ENCODE results near the gene TARS1. TPM values are rescaled to one million over a fixed set of nuclear protein-coding genes. Genes with fewer than 3 reads are reported as not detected.
"Not testable (repeated sequence)": the region's sequence is repeated elsewhere in the genome, so short reads cannot be mapped to it uniquely, and the experiment has no call there.

Gene TARS1
- polyA plus RNA-seq, 1 experiment = 229 TPM

DNA sequence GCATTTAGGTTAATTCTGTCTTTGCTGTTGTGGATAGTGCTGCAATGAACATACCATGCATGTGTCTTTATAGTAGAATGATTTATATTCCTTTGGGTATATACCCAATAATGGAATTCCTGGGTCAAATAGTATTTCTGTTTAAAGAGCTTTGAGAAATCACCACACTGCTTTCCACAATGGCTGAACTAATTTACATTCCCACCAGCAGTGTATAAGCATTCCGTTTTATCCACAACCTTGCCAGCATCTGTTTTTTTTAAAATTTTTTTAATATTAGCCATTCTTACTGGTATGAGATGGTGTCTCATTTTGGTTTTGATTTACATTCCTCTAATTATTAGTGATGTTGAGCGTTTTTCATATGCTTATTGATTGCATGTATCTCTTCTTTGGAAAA, 15.5 kb upstream of the TARS1 start:
- POLR2A ChIA-PET = no interaction called here
- Histone ChIP-seq H3K27me3 (ENCODE audit: control insufficient read depth, insufficient read depth, low read length) (no peaks in the 10 kb centered on the region), H3K9me3 (ENCODE audit: control insufficient read depth, insufficient read depth, low read length) (no peaks in the 10 kb centered on the region), H3K27ac (ENCODE audit: low read depth, low read length) (no peak overlapping the region), H3K4me3 (ENCODE audit: low read depth, low read length) (no peak overlapping the region)
- DNase-seq (ENCODE audit: low read depth, low spot score) = no peak
- TF ChIP-seq, protein P1, sequence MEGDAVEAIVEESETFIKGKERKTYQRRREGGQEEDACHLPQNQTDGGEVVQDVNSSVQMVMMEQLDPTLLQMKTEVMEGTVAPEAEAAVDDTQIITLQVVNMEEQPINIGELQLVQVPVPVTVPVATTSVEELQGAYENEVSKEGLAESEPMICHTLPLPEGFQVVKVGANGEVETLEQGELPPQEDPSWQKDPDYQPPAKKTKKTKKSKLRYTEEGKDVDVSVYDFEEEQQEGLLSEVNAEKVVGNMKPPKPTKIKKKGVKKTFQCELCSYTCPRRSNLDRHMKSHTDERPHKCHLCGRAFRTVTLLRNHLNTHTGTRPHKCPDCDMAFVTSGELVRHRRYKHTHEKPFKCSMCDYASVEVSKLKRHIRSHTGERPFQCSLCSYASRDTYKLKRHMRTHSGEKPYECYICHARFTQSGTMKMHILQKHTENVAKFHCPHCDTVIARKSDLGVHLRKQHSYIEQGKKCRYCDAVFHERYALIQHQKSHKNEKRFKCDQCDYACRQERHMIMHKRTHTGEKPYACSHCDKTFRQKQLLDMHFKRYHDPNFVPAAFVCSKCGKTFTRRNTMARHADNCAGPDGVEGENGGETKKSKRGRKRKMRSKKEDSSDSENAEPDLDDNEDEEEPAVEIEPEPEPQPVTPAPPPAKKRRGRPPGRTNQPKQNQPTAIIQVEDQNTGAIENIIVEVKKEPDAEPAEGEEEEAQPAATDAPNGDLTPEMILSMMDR (IDR thresholded peaks at IDR 0.05; ENCODE audit: low read depth, low read length) = no peak
- CTCF ChIA-PET = no interaction called here

DNA sequence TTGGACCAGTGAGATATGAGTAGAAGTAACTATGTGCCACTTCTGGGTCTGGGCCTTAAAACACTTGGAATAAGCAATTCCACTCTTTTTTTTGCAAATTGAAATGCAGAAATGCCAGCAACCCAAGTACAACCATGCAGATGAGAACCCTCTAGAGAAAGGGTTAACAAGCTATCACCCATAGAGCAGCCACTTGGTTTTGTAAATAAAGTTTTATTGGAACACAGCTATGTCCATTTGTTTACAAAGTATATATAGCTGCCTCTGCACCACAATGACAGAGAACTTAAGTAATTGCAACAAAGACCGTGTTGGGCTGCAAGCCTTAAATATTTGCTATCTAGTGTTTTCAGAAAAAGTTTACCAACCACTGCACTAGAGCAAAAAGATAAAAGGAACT, 9.8 kb upstream of the TARS1 start:
- DNase-seq (ENCODE audit: low read depth, low spot score) = no peak
- ChIA-PET POLR2A (no interaction called here), CTCF (interaction anchor here (1.0 to 1.4 kb wide), 3 partner anchors 8 to 723 kb away, joined by 3 to 6 read pairs (median 4); no protein-coding TSS in a partner anchor)
- Histone ChIP-seq H3K4me3 (ENCODE audit: low read depth, low read length) (no peak overlapping the region), H3K27ac (ENCODE audit: low read depth, low read length) (no peak overlapping the region), H3K27me3 (ENCODE audit: control insufficient read depth, insufficient read depth, low read length) (no peaks in the 10 kb centered on the region), H3K9me3 (ENCODE audit: control insufficient read depth, insufficient read depth, low read length) (no peaks in the 10 kb centered on the region)
- TF ChIP-seq, protein P1 (IDR thresholded peaks at IDR 0.05; ENCODE audit: low read depth, low read length) = no peak

DNA sequence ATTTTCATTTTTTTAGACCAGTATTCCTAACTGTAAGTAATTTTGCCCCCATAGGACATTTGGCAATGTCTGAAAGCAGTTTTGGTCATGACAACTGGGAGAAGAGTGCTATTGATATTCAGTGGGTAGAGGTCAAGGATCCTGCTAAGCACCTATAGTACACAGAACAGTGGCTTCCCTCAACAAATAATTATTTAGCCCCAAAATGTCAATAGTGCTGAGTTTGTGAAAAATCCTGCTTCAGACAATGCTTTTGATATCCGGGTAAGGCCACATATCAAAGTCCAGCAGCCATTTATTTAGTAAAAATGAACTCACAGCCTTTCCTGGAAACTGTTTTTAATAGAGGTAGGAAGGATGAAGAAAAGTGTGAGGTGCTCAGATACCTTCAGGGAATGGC, 8.1 kb upstream of the TARS1 start:
- DNase-seq (ENCODE audit: low read depth, low spot score) = no peak
- ChIA-PET POLR2A (no interaction called here), CTCF (interaction anchor here (1.0 kb wide), 1 partner anchor 516 kb away, joined by 3 read pairs; no protein-coding TSS in a partner anchor)
- TF ChIP-seq, protein P1 (IDR thresholded peaks at IDR 0.05; ENCODE audit: low read depth, low read length) = no peak
- H3K4me3 ChIP-seq (ENCODE audit: low read depth, low read length) = no peak overlapping the region
- no peaks in the 10 kb centered on the region for H3K9me3 ChIP-seq (ENCODE audit: control insufficient read depth, insufficient read depth, low read length)
- H3K27me3 ChIP-seq (ENCODE audit: control insufficient read depth, insufficient read depth, low read length) = no peaks in the 10 kb centered on the region
- no peak overlapping the region for H3K27ac ChIP-seq (ENCODE audit: low read depth, low read length)

DNA sequence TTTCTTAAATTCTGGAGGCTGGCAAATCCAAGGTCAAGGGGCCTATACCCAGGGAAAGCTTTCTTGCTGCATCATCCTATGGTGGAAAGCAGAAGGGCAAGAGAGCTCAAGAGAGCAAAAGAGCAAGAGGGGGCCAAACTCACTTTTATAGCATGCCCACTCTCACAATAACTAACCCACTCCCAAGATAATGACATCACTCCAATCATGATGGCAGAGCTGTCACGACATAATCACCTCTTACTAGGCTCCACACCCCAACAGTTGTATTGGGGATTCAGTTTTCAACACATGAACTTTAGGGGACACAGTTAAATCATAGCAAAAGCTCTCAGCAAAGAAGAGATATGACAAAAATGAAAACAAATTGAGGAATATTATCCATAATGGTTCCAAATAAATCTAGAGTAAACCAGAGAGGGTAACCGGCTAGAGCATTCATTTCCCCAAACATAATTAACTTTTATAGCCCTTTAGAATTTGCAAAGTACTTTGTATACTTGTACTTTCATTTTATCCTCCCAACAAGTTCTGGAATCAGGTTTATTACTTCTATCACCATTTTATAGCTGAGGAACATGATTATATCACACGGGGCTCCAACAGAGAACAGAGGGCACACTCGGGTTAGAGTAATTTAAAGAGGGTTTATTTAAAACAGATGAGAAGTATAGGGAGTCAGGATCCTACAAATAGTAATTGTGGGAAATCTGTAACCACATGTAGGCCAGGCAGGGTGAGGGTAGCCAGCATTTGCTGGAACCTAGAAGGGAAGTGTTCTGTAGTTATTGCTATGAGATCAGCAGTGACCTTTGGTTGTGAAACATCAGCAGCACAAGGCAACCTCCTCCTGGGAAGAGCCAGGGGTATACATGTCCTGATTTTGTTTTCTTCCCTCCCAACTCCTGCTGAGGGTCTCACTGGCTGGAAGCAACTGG, 7.2 kb upstream of the TARS1 start:
- H3K4me3 ChIP-seq (ENCODE audit: low read depth, low read length) = no peak overlapping the region
- TF ChIP-seq, protein P1 (IDR thresholded peaks at IDR 0.05; ENCODE audit: low read depth, low read length) = no peak
- POLR2A ChIA-PET = interaction anchor here (0.6 kb wide), 1 partner anchor 1284 kb away, joined by 5 read pairs; no protein-coding TSS in a partner anchor
- CTCF ChIA-PET = interaction anchor here (1.0 kb wide), 2 partner anchors 517 to 536 kb away, joined by 3 to 4 read pairs; no protein-coding TSS in a partner anchor
- no peaks in the 10 kb centered on the region for H3K9me3 ChIP-seq (ENCODE audit: control insufficient read depth, insufficient read depth, low read length)
- no peak overlapping the region for H3K27ac ChIP-seq (ENCODE audit: low read depth, low read length)
- DNase-seq (ENCODE audit: low read depth, low spot score) = no peak
- no peaks in the 10 kb centered on the region for H3K27me3 ChIP-seq (ENCODE audit: control insufficient read depth, insufficient read depth, low read length)

DNA sequence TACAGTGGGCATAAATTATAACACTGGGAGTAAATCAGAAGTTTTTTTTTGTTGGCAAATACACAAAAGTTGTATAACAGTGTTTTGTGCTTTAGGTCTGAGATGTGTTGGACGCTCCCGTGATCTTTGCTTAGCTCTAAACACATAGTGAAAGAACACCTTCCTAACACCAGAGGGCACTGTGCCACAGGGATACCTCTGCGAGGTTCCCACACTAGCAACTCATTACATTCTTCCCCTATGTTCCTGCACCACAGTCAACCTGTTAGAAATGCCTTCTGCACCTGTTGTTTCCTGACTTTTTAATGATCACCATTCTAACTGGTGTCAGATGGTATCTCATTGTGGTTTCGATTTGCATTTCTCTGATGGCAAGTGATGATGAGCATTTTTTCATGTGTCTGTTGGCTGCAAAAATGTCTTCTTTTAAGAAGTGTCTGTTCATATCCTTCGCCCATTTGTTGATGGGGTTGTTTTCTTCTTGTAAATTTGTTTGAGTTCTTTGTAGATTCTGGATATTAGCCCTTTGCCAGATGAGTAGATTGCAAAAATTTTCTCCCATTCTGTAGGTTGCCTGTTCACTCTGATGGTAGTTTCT, 4.8 kb upstream of the TARS1 start:
- DNase-seq (ENCODE audit: low read depth, low spot score); H3K27me3 ChIP-seq (ENCODE audit: control insufficient read depth, insufficient read depth, low read length); POLR2A ChIA-PET; H3K4me3 ChIP-seq (ENCODE audit: low read depth, low read length); H3K27ac ChIP-seq (ENCODE audit: low read depth, low read length); H3K9me3 ChIP-seq (ENCODE audit: control insufficient read depth, insufficient read depth, low read length): not testable (repeated sequence)
- TF ChIP-seq, protein P1 (IDR thresholded peaks at IDR 0.05; ENCODE audit: low read depth, low read length) = peak; percentile 58
- CTCF ChIA-PET = interaction anchor here (0.7 to 1.7 kb wide), 2 partner anchors 532 to 534 kb away, joined by 4 to 15 read pairs; no protein-coding TSS in a partner anchor

All from AG04450 (cell line).